Stimulated activated CD8-positive, alpha-beta memory T cell treated with anti-CD3 and anti-CD28 coated beads, Interleukin-15, amount 100 ng/mL, for 24 hours (primary cell): Measurements from ENCODE around the gene RFTN1.

Experiments
- DNase-seq: peaks from one replicate; pipeline ENCODE4 v3.0.0-alpha.2; 2020; ENCODE audit warnings: low read depth

RFTN1 gene

GRCh38 chr3:16272588-16272987 is 240.9 kb downstream of the RFTN1 start:
- no peak for DNase-seq

- DNase-seq, result no peak
These were observed 242.6 kb downstream of the RFTN1 start for GRCh38 chr3:16270855-16271254.

GRCh38 chr3:16266714-16267113 is 246.8 kb downstream of the RFTN1 start:
- no peak for DNase-seq
